Endothelial cell of umbilical vein (primary cell): ENCODE data around the gene GCA. TPM values are rescaled to one million over a fixed set of nuclear protein-coding genes. Genes with fewer than 3 reads are reported as not detected.

Source experiments
- BruUV-seq: library from RNA; stranded (reverse); fragments of 400-500 nt; replicated peaks from 2 replicates; lab custom pipeline; 2021; lab: Mats Ljungman, UMichigan
- CTCF ChIA-PET: fragments of 300-600, 350-600 bp; sonication (Branson Sonifier 250); formaldehyde crosslinking; loops from one replicate; lab custom pipeline; 2021; ENCODE audit warnings: antibody characterized with exemption, inconsistent platforms; lab: Charles Lee
- POLR2A ChIA-PET: fragments of 300-600, 350-600 bp; sonication (Branson Sonifier 250); formaldehyde crosslinking; loops from one replicate; lab custom pipeline; 2021; ENCODE audit warnings: antibody characterized with exemption, inconsistent platforms; lab: Charles Lee
- DNase-seq: peaks from one replicate; pipeline ENCODE4 v3.0.0-alpha.2; 2011; ENCODE audit warnings: low read depth, low spot score
- FAIRE-seq: peaks from 2 replicates; lab custom pipeline; 2011; peaks lifted over from hg19 to GRCh38; lab: Jason Lieb, UNC
- H2AFZ ChIP-seq: 2 replicates; pipeline ENCODE4 v1.6.0; 2012; ENCODE audit warnings: low read depth, low read length, control low read depth, inconsistent platforms
- H3K27ac ChIP-seq: 2 replicates; pipeline ENCODE4 v1.5.1; 2011; ENCODE audit warnings: low read depth, mild to moderate bottlenecking, control low read depth, low read length, moderate library complexity; ENCODE audit not compliant: insufficient read depth
- H3K27me3 ChIP-seq, 2 experiments: 2 replicates each; pipeline versions ENCODE4 v1.6.0 to v1.6.1; 2011; ENCODE audit warnings: low read length in 2 of 2, mixed read lengths in 1 of 2; ENCODE audit not compliant: control insufficient read depth in 2 of 2, insufficient read depth in 2 of 2
- H3K36me3 ChIP-seq, 2 experiments: 2 replicates in 1 of 2; 3 replicates in 1 of 2; pipeline ENCODE4 v1.5.1; 2011; ENCODE audit warnings: low read length in 2 of 2, mild to moderate bottlenecking in 1 of 2, moderate library complexity in 1 of 2; ENCODE audit not compliant: control insufficient read depth in 2 of 2, insufficient read depth in 2 of 2; ENCODE audit errors: extremely low read depth in 1 of 2
- H3K4me1 ChIP-seq: 3 replicates; pipeline ENCODE4 v1.5.1; 2011; ENCODE audit warnings: mild to moderate bottlenecking, low read length; ENCODE audit not compliant: control insufficient read depth, insufficient read depth; ENCODE audit errors: extremely low read depth
- H3K4me2 ChIP-seq: 2 replicates; pipeline ENCODE4 v1.6.1; 2011; ENCODE audit warnings: low read length, control low read depth, mixed read lengths; ENCODE audit not compliant: insufficient read depth
- H3K4me3 ChIP-seq, 3 experiments: fragments of 200-600 bp in 1 of 3; sonication (generic), shearing (Covaris generic) in 1 of 3; replicated peaks in 1 of 3; 2 replicates each; pipeline ENCODE4 v1.5.1; 2011 to 2016; ENCODE audit warnings: control low read depth in 3 of 3, low read length in 3 of 3, mild to moderate bottlenecking in 2 of 3, inconsistent platforms in 1 of 3, low read depth in 1 of 3, moderate library complexity in 1 of 3; ENCODE audit not compliant: insufficient read depth in 1 of 3
- H3K79me2 ChIP-seq: 2 replicates; pipeline ENCODE4 v1.6.0; 2012; ENCODE audit warnings: low read length, inconsistent platforms; ENCODE audit not compliant: control insufficient read depth, insufficient read depth
- H3K9ac ChIP-seq: replicated peaks from 2 replicates; pipeline ENCODE3; 2011; ENCODE audit warnings: low read length, control low read depth; ENCODE audit not compliant: insufficient read depth; ENCODE audit errors: extremely low read depth
- H3K9me1 ChIP-seq: replicated peaks from 3 replicates; pipeline ENCODE4 v1.6.0; 2011; ENCODE audit warnings: mild to moderate bottlenecking, low read length; ENCODE audit not compliant: control insufficient read depth, insufficient read depth; ENCODE audit errors: extremely low read depth
- H3K9me3 ChIP-seq: replicated peaks from 2 replicates; pipeline ENCODE4 v1.5.1; 2012; ENCODE audit warnings: low read length, inconsistent platforms; ENCODE audit not compliant: control insufficient read depth, insufficient read depth
- H4K20me1 ChIP-seq: replicated peaks from 2 replicates; pipeline ENCODE3; 2011; ENCODE audit warnings: mild to moderate bottlenecking, low read length; ENCODE audit not compliant: control insufficient read depth, insufficient read depth; ENCODE audit errors: extremely low read depth
- EZH2 ChIP-seq: IDR thresholded peaks from 2 replicates; pipeline ENCODE4 v1.6.1; 2012; ENCODE audit warnings: borderline replicate concordance, low read depth, mild to moderate bottlenecking, moderate library complexity, low read length, inconsistent platforms; ENCODE audit not compliant: severe bottlenecking
- FOS ChIP-seq: IDR thresholded peaks from 2 replicates; pipeline ENCODE4 v1.6.1; 2011; ENCODE audit warnings: mild to moderate bottlenecking, low read length, moderate library complexity, borderline replicate concordance; ENCODE audit not compliant: insufficient read depth
- GATA2 ChIP-seq: IDR thresholded peaks from 2 replicates; pipeline ENCODE4 v1.7.0; 2011; ENCODE audit warnings: low read depth, mild to moderate bottlenecking, moderate library complexity, mixed read lengths, low read length; ENCODE audit not compliant: insufficient read length, insufficient read depth
- JUN ChIP-seq: IDR thresholded peaks from 2 replicates; pipeline ENCODE4 v1.6.1; 2011; ENCODE audit warnings: borderline replicate concordance, low read depth; ENCODE audit not compliant: insufficient read length, insufficient read depth
- MAX ChIP-seq: IDR thresholded peaks from 2 replicates; pipeline ENCODE4 v1.6.1; 2011; ENCODE audit not compliant: insufficient read depth, insufficient read length
- MYC ChIP-seq: IDR thresholded peaks from one replicate; pipeline ENCODE4 v1.6.1; 2011; ENCODE audit warnings: mild to moderate bottlenecking, low read depth, low read length
- POLR2A ChIP-seq: IDR thresholded peaks from 2 replicates; pipeline ENCODE4 v1.6.1; 2012; ENCODE audit warnings: low read depth, mild to moderate bottlenecking, control low read depth, low read length
- POLR2AphosphoS5 ChIP-seq: IDR thresholded peaks from 2 replicates; pipeline ENCODE4 v1.6.1; 2012; ENCODE audit warnings: low read depth, mild to moderate bottlenecking, control low read depth, low read length, moderate library complexity; ENCODE audit not compliant: insufficient read depth
- dilution Hi-C: fragments of 300-500 bp; cut with MboI; formaldehyde crosslinking; loops from one replicate; pipeline ENCODE4 v1.15.0; 2019; ENCODE audit warnings: low sequenced_read_pairs; ENCODE audit not compliant: extremely low pct_ligation_motif_present
- intact Hi-C: fragments of 100-400 bp; cut with micrococcal nuclease; formaldehyde crosslinking; loops from one replicate; pipeline ENCODE4 v1.10.0; 2022
- polyA plus RNA-seq, 4 experiments: library from polyadenylated mRNA; depleted of rRNA in 3 of 4; stranded (reverse) in 3 of 4; unstranded in 1 of 4; fragments of >200 nt; gene quantifications; 2 replicates each; pipeline versions ENCODE4 v1.2.1 to v1.2.3, GENCODE V29; 2011 to 2012; ENCODE audit warnings: missing spikeins in 1 of 4
- total RNA-seq: library from RNA; stranded (reverse); gene quantifications from 2 replicates; pipeline ENCODE4 v1.2.3, GENCODE V29; 2021
- TF ChIP-seq, protein P1 (sequence below), 2 donors: IDR thresholded peaks; 1 replicate in 1 of 2; 2 replicates in 1 of 2; pipeline ENCODE4 v1.5.1; 2011; ENCODE audit warnings: low read length in 2 of 2, mild to moderate bottlenecking in 2 of 2, moderate library complexity in 2 of 2, control low read depth in 1 of 2, inconsistent platforms in 1 of 2, low read depth in 1 of 2; ENCODE audit not compliant: insufficient read depth in 1 of 2; ENCODE audit errors: extremely low read depth in 1 of 2

GCA gene
- total and polyA plus RNA-seq, 2 donors (not counting 3 experiments of a cell fraction or from before 2014, with no cell fraction given), result 10.7 to 11.2 TPM

DNA sequence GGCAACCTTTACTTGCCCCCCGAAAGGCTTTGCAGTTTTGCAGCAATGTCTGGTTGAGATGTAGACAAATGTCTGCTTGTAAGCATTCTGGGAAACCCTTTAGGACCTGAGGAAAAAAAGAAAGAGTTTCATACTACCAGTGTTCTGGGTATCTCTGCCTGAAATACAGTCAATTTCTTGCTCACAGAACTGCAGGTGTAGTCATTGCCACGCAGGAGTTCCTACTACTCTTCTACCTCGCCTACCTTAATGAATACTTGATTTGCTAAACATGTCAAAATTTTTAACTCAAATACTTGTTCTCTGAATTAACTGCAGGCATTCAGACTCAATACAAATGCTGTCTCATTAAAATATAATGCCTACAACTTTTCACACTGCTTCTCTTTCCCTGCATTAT is 56.4 kb downstream of the GCA start:
- FAIRE-seq (no peak), DNase-seq (no peak)
- no peak overlapping the region for H3K4me3 ChIP-seq
- TF ChIP-seq EZH2, result no peak
- TF ChIP-seq POLR2AphosphoS5, result no peak
- TF ChIP-seq MAX, result no peak
- TF ChIP-seq, protein P1, sequence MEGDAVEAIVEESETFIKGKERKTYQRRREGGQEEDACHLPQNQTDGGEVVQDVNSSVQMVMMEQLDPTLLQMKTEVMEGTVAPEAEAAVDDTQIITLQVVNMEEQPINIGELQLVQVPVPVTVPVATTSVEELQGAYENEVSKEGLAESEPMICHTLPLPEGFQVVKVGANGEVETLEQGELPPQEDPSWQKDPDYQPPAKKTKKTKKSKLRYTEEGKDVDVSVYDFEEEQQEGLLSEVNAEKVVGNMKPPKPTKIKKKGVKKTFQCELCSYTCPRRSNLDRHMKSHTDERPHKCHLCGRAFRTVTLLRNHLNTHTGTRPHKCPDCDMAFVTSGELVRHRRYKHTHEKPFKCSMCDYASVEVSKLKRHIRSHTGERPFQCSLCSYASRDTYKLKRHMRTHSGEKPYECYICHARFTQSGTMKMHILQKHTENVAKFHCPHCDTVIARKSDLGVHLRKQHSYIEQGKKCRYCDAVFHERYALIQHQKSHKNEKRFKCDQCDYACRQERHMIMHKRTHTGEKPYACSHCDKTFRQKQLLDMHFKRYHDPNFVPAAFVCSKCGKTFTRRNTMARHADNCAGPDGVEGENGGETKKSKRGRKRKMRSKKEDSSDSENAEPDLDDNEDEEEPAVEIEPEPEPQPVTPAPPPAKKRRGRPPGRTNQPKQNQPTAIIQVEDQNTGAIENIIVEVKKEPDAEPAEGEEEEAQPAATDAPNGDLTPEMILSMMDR (IDR thresholded peaks at IDR 0.05; ENCODE audit: extremely low read depth in 1 of 2, insufficient read depth in 1 of 2, low read depth in 1 of 2, low read length in 2 of 2), result no peak
- TF ChIP-seq MYC, result no peak
- no peak for TF ChIP-seq GATA2
- TF ChIP-seq FOS, result no peak
- no peak for TF ChIP-seq POLR2A
- no peak for TF ChIP-seq JUN
- CTCF ChIA-PET, result no interaction called here
- BruUV-seq, result no TSS peak
- H3K36me3 ChIP-seq, result no peaks in the 10 kb centered on the region
- H3K27me3 ChIP-seq, result no peaks in the 10 kb centered on the region
- H3K4me1 ChIP-seq, result no peaks in the 10 kb centered on the region
- dilution Hi-C loops (no loop called here), intact Hi-C loops (no loop called here)
- H3K9me1 ChIP-seq, result no peaks in the 10 kb centered on the region
- H3K4me2 ChIP-seq, result no peak overlapping the region
- POLR2A ChIA-PET, result no interaction called here
- no peaks in the 10 kb centered on the region for H3K9me3 ChIP-seq
- H2AFZ ChIP-seq, result no peak overlapping the region
- H3K9ac ChIP-seq, result no peak overlapping the region
- H4K20me1 ChIP-seq, result no peaks in the 10 kb centered on the region
- H3K27ac ChIP-seq, result no peak overlapping the region
- H3K79me2 ChIP-seq, result no peaks in the 10 kb centered on the region
